H9 (cell line): Measurements from ENCODE around the gene MARCHF9. TPM values are rescaled to one million over a fixed set of nuclear protein-coding genes. Genes with fewer than 3 reads are reported as not detected.

ENCODE experiments used
- DNase-seq: peaks from one replicate; pipeline ENCODE4 v3.0.0-alpha.2; 2017
- H2AFZ ChIP-seq: one replicate; pipeline ENCODE4 v1.6.1; 2013; ENCODE audit warnings: mild to moderate bottlenecking, low read length, control low read depth, moderate library complexity
- H2AK5ac ChIP-seq: 2 replicates; pipeline ENCODE4 v1.6.1; 2013; ENCODE audit warnings: low read length, control low read depth, mixed read lengths; ENCODE audit not compliant: insufficient read length
- H2BK120ac ChIP-seq: one replicate; pipeline ENCODE4 v1.6.1; 2013; ENCODE audit warnings: low read depth, mild to moderate bottlenecking, low read length, control low read depth, inconsistent platforms; ENCODE audit not compliant: poor library complexity, severe bottlenecking
- H2BK12ac ChIP-seq: 2 replicates; pipeline ENCODE4 v1.6.1; 2013; ENCODE audit warnings: low read length, control low read depth, mixed read lengths, low read depth; ENCODE audit not compliant: insufficient read length
- H2BK15ac ChIP-seq: 2 replicates; pipeline ENCODE4 v1.6.1; 2013; ENCODE audit warnings: low read depth, low read length, control low read depth
- H2BK20ac ChIP-seq: one replicate; pipeline ENCODE4 v1.6.1; 2013; ENCODE audit warnings: low read depth, mild to moderate bottlenecking, low read length, control low read depth, inconsistent platforms; ENCODE audit not compliant: poor library complexity, severe bottlenecking
- H2BK5ac ChIP-seq: 2 replicates; pipeline ENCODE4 v1.6.1; 2013; ENCODE audit warnings: low read length, control low read depth, mixed read lengths; ENCODE audit not compliant: insufficient read length
- H3K14ac ChIP-seq: 2 replicates; pipeline ENCODE4 v1.6.1; 2013; ENCODE audit warnings: low read length, control low read depth; ENCODE audit not compliant: insufficient read depth
- H3K18ac ChIP-seq: 2 replicates; pipeline ENCODE4 v1.6.1; 2013; ENCODE audit warnings: low read depth, mild to moderate bottlenecking, mixed read lengths, low read length, control low read depth; ENCODE audit not compliant: insufficient read length
- H3K23ac ChIP-seq: 2 replicates; pipeline ENCODE4 v1.6.1; 2013; ENCODE audit warnings: low read length, control low read depth, mixed read lengths, low read depth; ENCODE audit not compliant: insufficient read length
- H3K23me2 ChIP-seq: 2 replicates; pipeline ENCODE4 v1.6.1; 2013; ENCODE audit warnings: low read depth, mild to moderate bottlenecking, mixed read lengths, low read length, control low read depth; ENCODE audit not compliant: insufficient read length, poor library complexity, severe bottlenecking
- H3K27ac ChIP-seq: 2 replicates; pipeline ENCODE4 v1.5.1; 2013; ENCODE audit warnings: low read length, control low read depth, mixed read lengths, low read depth; ENCODE audit not compliant: insufficient read length
- H3K27me3 ChIP-seq: 2 replicates; pipeline ENCODE4 v1.6.1; 2013; ENCODE audit warnings: low read length, control low read depth, inconsistent platforms; ENCODE audit not compliant: insufficient read depth
- H3K4ac ChIP-seq: 2 replicates; pipeline ENCODE4 v1.6.1; 2013; ENCODE audit warnings: low read depth, mild to moderate bottlenecking, control low read depth, inconsistent platforms, low read length, moderate library complexity
- H3K4me1 ChIP-seq: 2 replicates; pipeline ENCODE4 v1.6.1; 2013; ENCODE audit warnings: low read length, control low read depth, inconsistent platforms; ENCODE audit not compliant: insufficient read depth
- H3K4me2 ChIP-seq: 2 replicates; pipeline ENCODE4 v1.6.1; 2013; ENCODE audit warnings: low read length, control low read depth, mixed read lengths; ENCODE audit not compliant: insufficient read length, insufficient read depth
- H3K56ac ChIP-seq: 2 replicates; pipeline ENCODE4 v1.6.1; 2013; ENCODE audit warnings: low read depth, mild to moderate bottlenecking, mixed read lengths, low read length, control low read depth; ENCODE audit not compliant: insufficient read length
- H3K79me1 ChIP-seq: 2 replicates; pipeline ENCODE4 v1.6.1; 2013; ENCODE audit warnings: low read depth, mild to moderate bottlenecking, moderate library complexity, low read length, control low read depth, inconsistent platforms; ENCODE audit not compliant: insufficient read depth, poor library complexity, severe bottlenecking
- H3K79me2 ChIP-seq: 2 replicates; pipeline ENCODE4 v1.6.1; 2013; ENCODE audit warnings: low read length, control low read depth, inconsistent platforms; ENCODE audit not compliant: insufficient read depth
- H3K9ac ChIP-seq: 2 replicates; pipeline ENCODE4 v1.6.1; 2013; ENCODE audit warnings: low read length, control low read depth, mixed read lengths; ENCODE audit not compliant: insufficient read length; ENCODE audit errors: extremely low read depth
- H3K9me3 ChIP-seq: one replicate; pipeline ENCODE4 v1.6.1; 2013; ENCODE audit warnings: low read depth, low read length, inconsistent platforms; ENCODE audit not compliant: control insufficient read depth
- H3T11ph ChIP-seq: one replicate; pipeline ENCODE4 v1.6.1; 2013; ENCODE audit warnings: mild to moderate bottlenecking, low read length, control low read depth, inconsistent platforms
- H4K20me1 ChIP-seq: one replicate; pipeline ENCODE4 v1.6.1; 2013; ENCODE audit not compliant: control insufficient read depth, insufficient read length, insufficient read depth
- H4K5ac ChIP-seq: 2 replicates; pipeline ENCODE4 v1.6.1; 2013; ENCODE audit warnings: low read depth, mild to moderate bottlenecking, mixed read lengths, low read length, control low read depth; ENCODE audit not compliant: insufficient read length
- H4K8ac ChIP-seq: replicated peaks from 2 replicates; pipeline ENCODE4 v1.6.1; 2013; ENCODE audit warnings: low read length, control low read depth, mixed read lengths, low read depth; ENCODE audit not compliant: insufficient read length
- H4K91ac ChIP-seq: 2 replicates; pipeline ENCODE4 v1.6.1; 2013; ENCODE audit warnings: low read depth, mild to moderate bottlenecking, moderate library complexity, mixed read lengths, low read length, control low read depth; ENCODE audit not compliant: insufficient read length
- H3K27ac Mint-ChIP-seq, 3 experiments: 2 replicates in 2 of 3; 3 replicates in 1 of 3; pipeline ENCODE4 v1.8.0; 2020 to 2021; ENCODE audit warnings: mixed read lengths in 3 of 3, mild to moderate bottlenecking in 1 of 3, moderate library complexity in 1 of 3
- H3K27me3 Mint-ChIP-seq: 2 replicates; pipeline ENCODE4 v1.8.0; 2021; ENCODE audit warnings: low read depth, mild to moderate bottlenecking, moderate library complexity, mixed read lengths
- H3K36me3 Mint-ChIP-seq, 3 experiments: 2 replicates in 2 of 3; 3 replicates in 1 of 3; pipeline ENCODE4 v1.8.0; 2020 to 2021; ENCODE audit warnings: low read depth in 3 of 3, mixed read lengths in 3 of 3; ENCODE audit not compliant: insufficient read depth in 1 of 3
- H3K4me1 Mint-ChIP-seq, 2 experiments: 2 replicates each; pipeline ENCODE4 v1.8.0; 2020; ENCODE audit warnings: mixed read lengths in 2 of 2
- H3K4me3 Mint-ChIP-seq, 2 experiments: 2 replicates in 1 of 2; 3 replicates in 1 of 2; pipeline ENCODE4 v1.8.0; 2020 to 2021; ENCODE audit warnings: mild to moderate bottlenecking in 2 of 2, mixed read lengths in 2 of 2, moderate library complexity in 1 of 2
- H3K9me3 Mint-ChIP-seq, 2 experiments: 2 replicates in 1 of 2; 3 replicates in 1 of 2; pipeline ENCODE4 v1.8.0; 2020; ENCODE audit warnings: mild to moderate bottlenecking in 2 of 2, mixed read lengths in 2 of 2, moderate library complexity in 1 of 2
- WGBS: extraction: QIAGEN DNeasy Blood & Tissue Kit; methylation state at CpG from one replicate; pipeline ENCODE4 v1.1.7; 2013; ENCODE audit warnings: missing lambda C conversion rate, low lambda C conversion rate, mixed read lengths; ENCODE audit not compliant: insufficient read length; ENCODE audit errors: extremely low coverage; 5-methylcytosine and 5-hydroxymethylcytosine counted together
- total RNA-seq: library from RNA; stranded (reverse); gene quantifications from 2 replicates; pipeline ENCODE4 v1.2.1, GENCODE V29; 2021
- TF ChIP-seq, protein P1 (sequence below): fragments of 200-600 bp; sonication (generic); conservative IDR thresholded peaks from 3 replicates; pipeline ENCODE4 v1.8.0; 2021; ENCODE audit warnings: antibody characterized with exemption, mild to moderate bottlenecking

Gene MARCHF9
- total RNA-seq, 1 experiment from 2014 or later = 20.5 TPM

DNA sequence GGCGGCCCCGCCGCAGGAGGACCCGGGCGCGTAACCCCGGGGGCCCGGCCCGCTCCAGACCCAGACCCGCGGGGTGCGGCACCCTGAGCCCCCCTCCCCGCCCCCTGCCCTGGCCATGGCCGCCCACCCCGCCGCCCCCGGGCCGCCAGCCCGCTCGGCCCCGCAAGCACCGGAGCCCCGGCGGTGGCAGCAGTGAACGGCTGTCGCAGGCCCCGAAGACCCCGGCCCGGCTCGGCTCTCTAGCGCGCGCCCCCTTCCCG is 221 bp downstream of the MARCHF9 start:
- H2BK20ac ChIP-seq = no peak overlapping the region
- peaks cover 17% of the 10 kb centered on the region for H3K23me2 ChIP-seq
- peaks cover 30% of the 10 kb centered on the region for H3K27me3 Mint-ChIP-seq
- H4K20me1 ChIP-seq = no peaks in the 10 kb centered on the region
- peaks cover 13% of the 10 kb centered on the region; the same call in 1 of the 2 replicates for H3K79me2 ChIP-seq
- H3K27me3 ChIP-seq = peaks cover 11% of the 10 kb centered on the region
- no peak overlapping the region for H4K91ac ChIP-seq
- H3K4me1 ChIP-seq = 0 out of 2 replicates have a peak, but pooled peaks cover 7% of the 10 kb centered on the region
- no peak overlapping the region for H3T11ph ChIP-seq
- no peak overlapping the region for H2BK15ac ChIP-seq
- H3K56ac ChIP-seq = no peak overlapping the region
- no peak overlapping the region for H2BK120ac ChIP-seq
- H3K9me3 ChIP-seq = no peaks in the 10 kb centered on the region
- TF ChIP-seq, protein P1, sequence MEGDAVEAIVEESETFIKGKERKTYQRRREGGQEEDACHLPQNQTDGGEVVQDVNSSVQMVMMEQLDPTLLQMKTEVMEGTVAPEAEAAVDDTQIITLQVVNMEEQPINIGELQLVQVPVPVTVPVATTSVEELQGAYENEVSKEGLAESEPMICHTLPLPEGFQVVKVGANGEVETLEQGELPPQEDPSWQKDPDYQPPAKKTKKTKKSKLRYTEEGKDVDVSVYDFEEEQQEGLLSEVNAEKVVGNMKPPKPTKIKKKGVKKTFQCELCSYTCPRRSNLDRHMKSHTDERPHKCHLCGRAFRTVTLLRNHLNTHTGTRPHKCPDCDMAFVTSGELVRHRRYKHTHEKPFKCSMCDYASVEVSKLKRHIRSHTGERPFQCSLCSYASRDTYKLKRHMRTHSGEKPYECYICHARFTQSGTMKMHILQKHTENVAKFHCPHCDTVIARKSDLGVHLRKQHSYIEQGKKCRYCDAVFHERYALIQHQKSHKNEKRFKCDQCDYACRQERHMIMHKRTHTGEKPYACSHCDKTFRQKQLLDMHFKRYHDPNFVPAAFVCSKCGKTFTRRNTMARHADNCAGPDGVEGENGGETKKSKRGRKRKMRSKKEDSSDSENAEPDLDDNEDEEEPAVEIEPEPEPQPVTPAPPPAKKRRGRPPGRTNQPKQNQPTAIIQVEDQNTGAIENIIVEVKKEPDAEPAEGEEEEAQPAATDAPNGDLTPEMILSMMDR = no peak
- no peak overlapping the region for H3K27ac Mint-ChIP-seq
- H2BK5ac ChIP-seq = no peak overlapping the region
- peaks cover 0 to 2% of the 10 kb centered on the region in 2 experiments; a peak in 2 of 5 replicates for H3K9me3 Mint-ChIP-seq
- H3K79me1 ChIP-seq = no peaks in the 10 kb centered on the region
- no peak overlapping the region for H2AFZ ChIP-seq
- no peak overlapping the region for H2BK12ac ChIP-seq
- peak overlapping the region; percentile 30 to 81; a peak in 3 of 5 replicates for H3K4me3 Mint-ChIP-seq
- H3K9ac ChIP-seq = no peak overlapping the region
- no peak overlapping the region for H3K4me2 ChIP-seq
- no peak overlapping the region for H4K5ac ChIP-seq
- H3K23ac ChIP-seq = no peak overlapping the region
- H3K4ac ChIP-seq = no peak overlapping the region
- DNase-seq = no peak
- H3K4me1 Mint-ChIP-seq = peaks cover 43 to 44% of the 10 kb centered on the region in 2 experiments
- WGBS = no CpG with 5 or more reads among the region's 34 CpGs
- H4K8ac ChIP-seq = no peak overlapping the region
- no peak overlapping the region for H2AK5ac ChIP-seq
- no peak overlapping the region for H3K27ac ChIP-seq
- no peak overlapping the region for H3K18ac ChIP-seq
- H3K36me3 Mint-ChIP-seq = peaks cover 19 to 34% (median 20%) of the 10 kb centered on the region in 3 experiments
- H3K14ac ChIP-seq = no peak overlapping the region
